ENCODE measurements around the gene SCIN.
A peak's percentile ranks its signal among the peaks of the same experiment; 100 is the strongest.
"Not testable (repeated sequence)": the region's sequence is repeated elsewhere in the genome, so short reads cannot be mapped to it uniquely, and the experiment has no call there.

The SCIN gene

DNA sequence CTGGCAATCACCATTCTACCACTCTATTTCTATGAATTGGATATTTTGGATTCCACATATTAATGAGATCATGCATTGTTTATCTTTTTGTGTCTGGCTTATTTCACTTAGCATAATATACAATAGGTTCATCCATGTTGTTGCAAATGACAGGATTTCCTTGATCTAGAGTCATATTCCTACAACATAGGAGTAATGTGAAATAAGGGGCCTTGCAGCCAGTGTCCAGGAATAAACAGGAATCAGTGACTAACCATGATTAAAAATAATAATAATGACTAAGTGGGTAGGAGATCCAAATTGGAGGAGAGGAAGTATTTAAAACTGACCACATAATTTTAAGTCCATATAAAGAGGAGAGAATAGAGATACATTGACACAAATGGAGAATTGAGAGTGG is 49.9 kb downstream of the SCIN start:
- no peak for DNase-seq

- DNase-seq = no peak
Measured at GRCh38 chr7:12623223-12623622, 52.7 kb downstream of the SCIN start.

GRCh38 chr7:12623885-12624498 is 53.5 kb downstream of the SCIN start:
- peak; percentile 19 for DNase-seq

GRCh38 chr7:12625836-12626235 is 55.3 kb downstream of the SCIN start:
- no peak for DNase-seq

GRCh38 chr7:12629816-12630512 is 59.4 kb downstream of the SCIN start:
- DNase-seq = no peak

DNA sequence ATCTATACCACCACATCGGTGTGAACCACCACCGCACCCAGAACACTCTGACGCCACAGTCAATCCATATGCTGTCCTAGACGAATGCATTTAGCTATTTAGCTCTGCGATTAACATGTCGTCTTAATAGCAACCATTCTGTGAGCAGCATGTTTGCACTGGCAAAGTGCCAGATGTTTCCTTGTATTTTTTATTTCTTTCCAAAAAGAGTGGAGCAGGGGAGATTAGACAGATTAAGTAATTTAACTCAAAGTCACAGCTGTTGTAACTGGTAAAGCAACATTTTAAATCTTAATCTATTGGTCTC is 59.9 kb downstream of the SCIN start:
- DNase-seq = no peak

DNA sequence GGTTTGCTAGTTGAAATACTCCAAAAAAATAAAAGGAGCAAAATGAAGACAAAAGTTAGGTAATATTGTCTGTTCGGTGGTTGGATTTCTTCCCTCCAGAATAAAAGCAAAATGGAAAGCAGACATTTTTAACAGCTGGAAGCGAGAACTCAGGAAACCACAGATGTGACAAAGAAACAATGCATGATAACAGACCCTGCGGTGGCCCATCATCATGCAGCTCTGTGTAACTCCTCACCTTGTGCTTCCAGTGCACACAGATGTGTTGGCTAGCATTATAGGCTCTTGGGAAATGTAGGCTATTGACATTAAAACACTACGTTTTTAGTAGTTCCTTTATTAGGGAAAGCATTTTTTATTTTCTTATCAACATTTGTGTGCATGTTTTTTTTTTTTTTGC is 63.1 kb downstream of the SCIN start:
- DNase-seq = no peak

GRCh38 chr7:12635830-12636229 is 65.3 kb downstream of the SCIN start:
- peak; percentile 66 for DNase-seq

DNA sequence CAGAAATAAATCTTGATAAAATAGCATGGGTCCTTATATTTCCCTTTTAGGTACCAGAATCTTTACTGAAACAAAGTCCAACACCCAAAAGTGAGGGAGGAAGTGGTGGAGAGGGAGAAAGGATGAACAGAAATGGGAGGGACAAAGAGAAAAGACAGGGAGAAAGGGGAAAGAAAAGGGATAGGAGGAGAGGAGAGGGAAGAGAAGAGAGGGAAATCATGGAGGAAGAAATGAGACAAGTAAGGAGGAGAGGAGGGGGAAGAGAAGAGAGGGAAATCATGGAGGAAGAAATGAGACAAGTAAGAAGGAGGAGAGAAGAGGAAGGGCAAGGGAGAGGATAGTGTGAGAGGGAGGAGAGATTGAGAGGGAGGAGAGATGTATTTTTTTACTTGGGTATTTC is 66.8 kb downstream of the SCIN start:
- DNase-seq = no peak

GRCh38 chr7:12637819-12638592 is 67.5 kb downstream of the SCIN start:
- peak; percentile 63 for DNase-seq

DNA sequence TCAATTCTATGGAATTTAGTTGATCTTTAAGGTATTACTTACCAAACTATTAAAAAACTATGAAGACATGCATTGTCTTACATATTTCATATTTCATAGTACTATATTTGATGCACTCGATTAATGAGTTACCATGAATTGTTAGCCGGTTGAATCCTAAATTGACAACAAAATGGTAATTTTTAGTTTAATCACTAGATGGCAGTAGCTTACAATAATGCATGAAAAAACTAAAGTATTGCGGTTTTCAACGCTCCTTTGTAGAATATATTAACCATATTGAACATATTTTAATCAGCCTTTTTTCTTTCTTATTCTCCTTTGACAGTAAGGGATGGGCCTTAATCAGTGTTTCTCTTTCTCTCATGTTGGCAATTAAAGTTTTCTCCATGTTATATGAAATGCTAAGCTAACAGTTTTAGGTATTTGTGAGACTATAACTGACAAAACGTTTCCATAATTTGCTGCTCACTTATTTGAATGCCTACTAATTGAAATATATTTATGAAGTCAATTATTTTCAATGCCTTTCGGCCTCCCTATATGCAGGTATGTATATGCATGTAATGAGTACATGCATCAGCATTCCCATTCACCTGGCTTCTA is 68.4 kb downstream of the SCIN start:
- DNase-seq = peak; percentile 56

DNA sequence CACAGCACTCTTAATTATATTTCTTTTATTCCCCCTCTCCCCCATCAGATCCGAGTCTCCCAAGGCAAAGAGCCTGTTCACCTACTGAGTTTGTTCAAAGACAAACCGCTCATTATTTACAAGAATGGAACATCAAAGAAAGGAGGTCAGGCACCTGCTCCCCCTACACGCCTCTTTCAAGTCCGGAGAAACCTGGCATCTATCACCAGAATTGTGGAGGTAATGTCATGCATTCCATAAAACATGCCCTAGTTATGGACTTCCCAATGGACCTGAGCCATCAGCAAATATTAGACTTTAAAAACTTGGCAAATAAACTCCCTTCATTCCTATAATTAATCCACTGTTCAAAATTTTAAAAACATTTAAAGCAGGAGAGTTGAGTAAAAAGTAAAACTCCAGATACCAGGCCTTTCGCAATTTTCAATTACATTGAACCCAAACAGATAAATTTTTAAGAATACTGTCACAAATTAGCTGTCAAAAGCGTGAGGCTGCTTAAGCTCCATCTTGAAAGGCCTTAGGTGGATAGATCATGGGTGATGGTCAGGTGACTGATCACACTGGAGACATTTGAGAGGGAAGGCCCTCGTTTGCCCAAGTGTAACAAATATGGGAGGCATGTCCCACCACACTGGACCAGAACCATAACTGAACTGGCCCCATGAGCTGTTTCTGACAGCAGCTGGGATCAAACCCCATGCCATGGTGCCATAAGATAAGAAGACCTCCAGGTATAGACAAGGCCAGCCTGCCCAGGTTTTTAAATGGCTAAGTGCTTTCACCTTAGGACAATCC is 70.0 kb downstream of the SCIN start:
- DNase-seq = no peak

DNA sequence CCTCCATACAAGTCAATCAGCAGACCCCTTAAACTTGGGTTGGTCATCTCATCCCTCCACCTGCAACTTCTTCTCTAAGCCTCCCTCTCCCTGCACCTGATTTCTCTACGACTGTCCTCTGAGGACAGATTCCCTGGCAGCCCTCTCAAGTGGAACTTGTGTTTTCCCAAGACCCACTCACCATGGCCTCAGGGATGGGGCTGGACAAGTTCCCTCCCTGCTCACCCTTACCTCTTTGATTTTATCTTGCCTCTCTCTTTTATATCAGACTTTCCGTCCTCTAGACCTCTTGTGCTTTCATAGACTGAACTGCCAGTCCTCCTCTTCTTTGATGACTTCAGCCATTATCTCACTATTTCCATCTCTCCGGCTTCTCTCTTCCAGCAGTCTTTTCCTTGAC is 70.7 kb downstream of the SCIN start:
- no peak for DNase-seq

- no peak for DNase-seq
Measured at GRCh38 chr7:12642508-12642907, 72.0 kb downstream of the SCIN start.

GRCh38 chr7:12643001-12643643 is 72.6 kb downstream of the SCIN start:
- no peak for DNase-seq

DNA sequence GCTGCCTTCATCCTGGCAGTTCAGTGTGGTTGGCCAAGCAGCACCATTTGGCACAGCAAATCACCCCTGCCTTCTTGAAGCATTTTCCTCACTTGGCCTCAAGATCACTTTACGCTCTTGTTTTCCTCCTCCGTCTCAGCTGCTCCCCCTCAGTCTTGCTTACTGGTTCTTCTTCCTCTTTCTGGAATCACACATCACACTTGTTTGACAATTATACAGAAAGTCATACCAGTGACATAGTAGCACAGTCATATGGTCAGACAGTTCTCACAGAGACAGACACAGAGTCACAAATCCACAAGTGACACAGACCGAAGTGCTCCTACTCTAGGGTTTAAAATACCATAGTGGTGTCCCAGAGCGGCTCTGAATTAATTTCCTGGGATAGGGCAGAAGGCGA is 73.1 kb downstream of the SCIN start:
- DNase-seq = no peak

DNA sequence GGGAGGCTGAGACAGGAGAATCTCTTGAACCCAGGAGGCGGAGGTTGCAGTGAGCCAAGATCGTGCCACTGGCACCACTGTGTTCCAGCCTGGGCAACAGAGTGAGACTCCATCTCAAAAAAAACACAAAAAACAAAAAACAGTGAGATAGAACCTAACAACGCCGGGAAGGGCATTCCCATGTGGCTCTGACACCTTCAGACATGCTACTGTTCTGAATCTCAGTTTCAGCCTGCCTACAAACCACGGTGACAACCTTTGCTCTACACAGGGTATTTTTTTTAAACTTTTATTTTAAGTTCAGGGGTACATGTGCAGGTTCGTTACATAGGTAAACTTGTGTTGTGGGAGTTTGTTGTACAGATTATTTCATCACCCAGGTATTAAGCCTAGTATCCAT is 74.7 kb downstream of the SCIN start:
- not testable (repeated sequence) for DNase-seq

DNA sequence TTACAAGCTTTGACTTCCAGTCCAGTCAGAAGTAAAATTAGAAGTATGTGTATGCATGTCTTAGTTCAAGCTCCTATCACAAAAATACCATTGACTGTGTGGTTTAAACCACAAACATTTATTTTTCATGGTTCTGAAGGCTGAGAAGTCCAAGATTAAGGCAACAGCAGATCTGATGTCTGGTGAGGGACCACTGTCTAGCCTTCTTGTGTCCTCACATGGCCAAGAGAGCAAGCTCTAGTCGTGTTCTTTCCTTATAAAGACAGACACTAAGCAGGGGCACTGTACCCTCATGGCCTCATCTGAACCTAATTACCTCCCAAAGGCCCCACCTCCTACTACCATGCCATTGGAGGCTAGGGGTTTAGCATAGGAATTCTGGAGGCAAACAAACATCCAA is 75.6 kb downstream of the SCIN start:
- DNase-seq = no peak

DNA sequence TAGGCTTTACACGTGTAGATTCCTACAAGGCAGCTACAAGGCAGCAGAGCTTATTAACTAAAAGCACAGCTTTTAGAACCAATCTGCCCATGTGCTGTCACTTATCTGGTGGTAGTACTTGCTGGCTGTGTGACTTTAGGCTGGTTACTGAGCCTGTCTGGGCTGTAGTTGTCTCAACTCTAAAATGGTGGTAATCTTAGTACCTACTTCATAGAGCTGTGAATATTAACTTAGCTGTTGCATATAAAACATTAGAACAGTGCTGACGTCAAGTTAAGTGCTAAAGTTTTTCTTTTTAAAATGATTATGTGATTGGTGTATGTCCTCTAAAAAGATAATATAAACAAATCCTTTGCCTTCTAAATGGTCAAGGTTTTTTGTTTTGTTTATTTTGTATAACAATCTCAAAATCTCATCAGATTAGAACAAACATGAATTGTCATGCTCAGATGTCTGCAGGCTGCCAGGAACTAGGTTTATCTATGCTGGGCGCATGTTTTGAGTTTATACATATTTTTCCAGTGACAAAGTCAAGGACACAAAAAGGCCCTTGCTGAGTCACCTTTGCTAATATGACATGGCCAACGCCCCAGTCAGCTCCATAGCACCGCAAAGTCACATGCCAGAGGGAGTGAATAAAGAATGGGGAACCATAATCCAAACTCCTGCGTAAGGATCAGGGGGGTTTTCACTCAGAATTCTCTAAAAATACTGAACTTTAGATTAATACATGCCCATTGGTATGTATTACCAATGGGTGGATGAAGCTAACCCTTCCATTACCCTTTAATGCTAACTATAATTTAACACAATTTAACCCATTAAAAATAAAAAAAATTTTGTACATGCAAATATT is 77.1 kb downstream of the SCIN start:
- DNase-seq = no peak

DNA sequence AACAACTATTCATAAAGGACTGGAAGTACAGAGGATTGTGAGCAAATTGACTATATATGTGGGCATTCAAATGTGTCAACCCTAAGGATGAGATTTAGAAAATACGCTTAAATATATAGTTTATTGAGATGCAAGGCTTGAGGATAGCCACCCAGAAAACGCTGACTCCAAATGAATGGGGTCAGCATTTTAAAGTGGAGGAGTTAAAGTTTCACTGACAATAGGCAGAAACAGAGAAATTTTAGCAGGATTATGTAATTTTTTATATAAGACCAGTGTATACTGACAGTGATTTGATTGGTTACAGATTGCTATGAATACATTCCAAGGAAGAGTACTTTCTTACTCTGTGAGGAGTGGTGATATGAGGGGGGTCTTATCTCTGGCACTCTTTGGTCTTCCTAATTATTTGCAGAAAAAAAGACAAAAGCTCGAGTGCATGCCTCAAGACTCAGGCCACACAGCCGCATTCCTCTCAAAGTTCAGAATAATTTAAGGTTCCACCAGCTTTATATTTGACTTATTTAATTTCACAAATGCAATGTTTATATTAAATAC is 78.3 kb downstream of the SCIN start:
- DNase-seq = no peak

DNA sequence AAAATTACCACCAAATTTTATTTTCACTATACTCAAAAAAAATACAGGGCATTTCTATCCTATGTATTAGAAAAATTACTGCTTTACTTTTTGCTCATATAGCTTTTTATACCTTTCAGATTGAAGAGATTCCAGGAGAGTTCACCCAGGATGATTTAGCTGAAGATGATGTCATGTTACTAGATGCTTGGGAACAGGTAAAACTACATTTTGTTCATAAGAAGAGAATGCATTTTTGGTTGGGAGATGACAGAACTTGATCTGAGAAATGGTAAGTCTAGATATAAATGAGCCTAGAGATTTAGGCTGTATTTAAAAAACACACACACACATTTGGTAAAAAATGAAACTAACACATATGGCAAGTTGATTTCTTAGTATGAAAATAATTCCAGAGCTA is 78.8 kb downstream of the SCIN start:
- DNase-seq = no peak
